SW 1271 (cell line): ENCODE data around the gene OR6C1.
"Not testable (repeated sequence)": the region's sequence is repeated elsewhere in the genome, so short reads cannot be mapped to it uniquely, and the experiment has no call there.

Source experiments
- DNase-seq, 2 experiments: peaks; one replicate each; lab custom pipeline; 2025; lab: John Stamatoyannopoulos, UW

Gene OR6C1

DNA sequence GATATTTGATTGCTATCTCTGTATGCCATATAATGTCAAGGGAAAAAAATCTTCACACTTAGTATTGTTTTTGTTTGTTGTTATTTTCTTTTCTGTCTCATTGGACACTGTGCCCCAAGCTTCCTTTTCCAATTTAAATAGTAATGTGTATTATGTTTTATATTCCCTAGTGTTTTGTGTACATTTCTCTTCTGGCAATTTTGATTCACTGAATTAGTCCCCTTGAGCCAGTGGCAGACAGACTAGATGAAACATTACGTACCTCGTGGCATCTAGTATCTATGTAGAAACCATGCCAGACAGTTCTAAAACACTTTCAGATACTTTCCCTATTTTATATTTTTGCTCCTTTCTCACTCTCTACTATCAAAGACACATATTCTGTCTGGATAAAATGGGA lies at the start of gene OR6C1:
OR6C1 (plus strand) TSS at position 301 of the 400 bp plus-strand sequence. CDS start 6,257 bp downstream, outside the sequence.
- DNase-seq = no peak

DNA sequence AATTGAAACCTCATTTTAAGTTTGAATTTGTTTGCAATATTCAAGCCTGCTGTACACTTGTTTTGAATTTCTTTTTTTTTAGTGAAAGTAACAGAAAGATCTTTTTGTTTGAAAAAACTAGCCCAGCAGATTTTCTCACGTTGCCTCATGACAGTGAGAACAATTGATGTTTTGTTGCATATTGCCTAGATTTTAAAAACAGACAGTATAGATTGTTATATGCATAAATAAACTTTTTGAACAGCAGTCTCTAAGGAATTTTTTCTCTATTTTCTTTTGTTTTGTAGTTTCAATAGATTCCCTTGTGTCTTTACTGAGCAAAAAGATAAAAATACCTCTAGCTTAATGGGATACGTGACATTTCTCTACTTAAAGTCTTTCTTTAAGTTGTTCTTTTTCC lies 33.2 kb upstream of the OR6C1 start:
- no peak for DNase-seq

DNA sequence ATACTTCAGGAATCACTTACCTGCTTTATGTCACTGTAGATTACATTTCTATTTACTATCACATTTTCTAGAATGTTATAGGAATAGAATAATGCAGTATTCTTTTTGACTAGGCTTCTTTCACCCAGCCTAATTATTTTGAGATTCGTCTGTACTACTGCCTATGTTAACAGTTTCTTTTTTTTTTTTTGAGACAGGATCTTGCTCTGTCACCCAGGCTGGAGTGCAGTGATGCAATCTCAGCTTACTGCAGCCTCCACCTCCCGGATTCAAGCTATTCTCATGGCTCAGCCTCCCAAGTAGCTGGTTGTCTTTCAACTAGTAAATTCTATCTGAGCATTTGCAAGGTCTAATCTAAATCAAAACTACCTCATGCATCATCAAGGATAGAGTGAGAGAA lies 24.1 kb upstream of the OR6C1 start:
- DNase-seq = no peak

DNA sequence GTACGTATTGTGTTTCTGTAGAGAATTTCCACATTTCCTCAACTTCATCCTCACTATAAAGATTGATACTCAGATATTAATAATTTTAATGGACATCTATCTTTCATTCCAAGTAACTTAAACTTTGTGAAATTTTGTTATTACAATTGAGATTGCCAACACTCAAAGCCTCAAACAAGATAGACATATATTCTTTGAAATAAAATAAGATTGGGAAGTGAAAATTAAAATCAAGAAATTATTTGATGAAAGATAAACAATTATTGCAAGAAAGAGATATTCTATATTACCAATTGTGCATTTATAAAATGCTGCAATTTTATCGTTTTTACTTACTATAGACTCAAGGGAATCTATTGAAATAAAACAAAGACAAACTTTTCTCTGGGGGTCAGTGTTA lies 17.7 kb upstream of the OR6C1 start, which contains the start of gene OR6C6:
OR6C6 (minus strand) TSS at position 101 of the 400 bp plus-strand sequence. CDS start 1,337 bp downstream, outside the sequence.
- no peak for DNase-seq

DNA sequence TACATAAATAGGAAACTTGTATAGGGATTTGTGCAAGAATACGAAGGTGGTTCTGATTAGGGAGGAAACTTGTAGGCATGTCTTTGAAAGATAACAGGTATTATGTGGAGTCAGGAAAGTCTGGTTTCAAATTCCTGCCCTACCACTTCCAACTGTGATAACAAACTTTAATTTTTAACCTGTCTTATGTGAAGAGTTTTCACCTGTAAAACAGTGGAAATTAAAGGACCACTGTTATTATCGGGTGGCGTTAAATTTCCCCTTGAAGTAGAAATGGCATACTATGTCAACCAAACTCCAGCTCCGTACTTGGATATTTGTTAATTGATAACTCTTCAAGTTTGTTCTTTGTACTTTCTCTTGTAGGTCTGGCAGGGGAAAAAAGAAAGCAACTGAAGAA lies 6.1 kb downstream of the OR6C1 start:
- DNase-seq = no peak

DNA sequence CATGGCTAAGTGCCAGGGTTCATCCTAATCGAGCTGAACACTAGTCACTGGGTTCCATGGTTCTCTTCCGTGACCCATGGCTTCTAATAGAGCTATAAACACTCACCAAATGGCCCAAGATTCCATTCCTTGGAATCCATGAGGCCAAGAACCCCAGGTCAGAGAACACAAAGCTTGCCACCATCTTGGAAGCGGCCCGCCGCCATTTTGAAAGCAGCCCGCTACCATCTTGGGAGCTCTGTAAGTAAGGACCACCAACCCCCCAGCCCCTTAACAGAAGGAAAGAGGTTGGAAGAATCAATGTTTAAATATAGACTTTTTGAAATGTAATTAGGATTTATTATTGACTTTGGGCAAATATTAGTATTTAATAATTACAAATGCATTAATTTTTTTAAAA lies 11.7 kb downstream of the OR6C1 start:
- not testable (repeated sequence) for DNase-seq

DNA sequence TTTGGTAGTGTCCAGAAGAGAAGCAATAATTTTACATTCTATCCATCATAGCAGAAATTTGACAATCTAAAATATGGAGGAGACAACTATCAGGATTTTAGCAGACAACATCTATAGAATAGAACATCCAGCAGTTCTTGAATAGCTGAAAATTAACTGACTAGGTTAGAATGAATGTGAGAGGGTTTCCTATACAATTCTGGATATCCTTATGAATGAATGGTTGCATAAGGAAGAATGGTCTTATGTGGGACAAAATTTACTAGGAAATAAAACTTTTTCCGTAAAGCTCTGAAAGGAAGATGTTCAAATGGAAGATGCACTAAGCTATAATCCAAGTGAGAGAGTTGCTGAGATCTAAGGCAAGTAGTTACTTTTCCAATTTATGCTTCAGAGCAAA lies 16.3 kb downstream of the OR6C1 start, which contains the start of gene OR6C3:
OR6C3 (plus strand) TSS at position 301 of the 400 bp plus-strand sequence. CDS start 955 bp downstream, outside the sequence.
- no peak for DNase-seq

DNA sequence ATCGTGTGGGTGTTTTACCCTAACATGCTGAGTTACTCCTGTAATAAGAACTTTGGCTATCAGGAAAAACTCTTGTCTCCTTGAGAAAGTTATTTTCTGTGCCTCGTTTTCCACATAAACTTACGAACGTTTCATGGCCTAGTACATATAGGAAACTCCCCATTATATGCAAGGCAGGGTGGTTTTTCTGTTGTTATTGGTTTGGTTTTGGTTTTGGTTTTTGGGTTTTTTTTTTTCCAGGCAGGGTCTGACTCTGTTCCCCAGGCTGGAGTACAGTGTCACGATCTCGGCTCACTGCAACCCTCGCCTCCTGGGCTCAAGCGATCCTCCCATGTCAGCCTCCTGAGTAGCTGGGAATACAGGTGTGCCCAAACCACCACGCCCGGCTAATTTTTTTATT lies 21.9 kb downstream of the OR6C1 start:
- no peak for DNase-seq

DNA sequence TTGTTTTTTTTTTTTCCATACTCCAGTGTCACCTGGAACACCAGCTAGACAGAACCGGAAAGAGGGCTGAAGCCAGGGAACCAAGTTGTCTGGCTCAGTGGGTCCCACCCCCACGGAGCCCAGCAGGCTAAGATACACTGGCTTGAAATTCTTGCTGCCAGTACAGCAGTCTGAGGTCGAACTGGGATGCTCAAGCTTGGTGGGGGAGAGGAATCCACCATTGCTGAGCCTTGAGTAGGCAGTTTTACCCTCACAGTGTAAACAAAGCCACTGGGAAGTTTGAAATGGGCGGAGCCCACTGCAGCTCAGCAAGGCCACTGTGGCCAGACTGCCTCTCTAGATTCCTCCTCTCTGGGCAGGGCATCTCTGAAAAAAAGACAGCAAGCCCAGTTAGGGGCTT lies 41.2 kb downstream of the OR6C1 start:
- DNase-seq = not testable (repeated sequence)

DNA sequence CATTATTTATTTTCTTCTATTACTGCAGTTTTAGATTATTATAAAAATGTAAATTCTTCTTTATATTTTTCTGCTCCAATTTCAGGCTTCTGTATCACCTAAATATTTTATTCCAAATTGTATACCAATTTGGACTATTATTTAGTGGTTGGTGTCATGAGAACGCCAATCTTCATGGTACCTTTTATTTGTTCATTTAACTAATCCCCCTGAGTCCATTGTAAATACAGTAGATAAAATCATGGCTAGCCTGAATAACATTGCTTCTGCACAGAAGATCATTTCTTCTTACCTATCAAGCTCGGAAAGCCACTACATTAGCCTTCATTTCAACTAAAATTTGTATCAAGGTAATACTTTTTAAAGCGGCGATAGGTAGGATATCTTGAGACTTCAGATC lies 48.5 kb downstream of the OR6C1 start, which contains the start of gene OR6C75:
OR6C75 (plus strand) TSS at position 301 of the 400 bp plus-strand sequence. CDS start 2,136 bp downstream, outside the sequence.
- no peak for DNase-seq

DNA sequence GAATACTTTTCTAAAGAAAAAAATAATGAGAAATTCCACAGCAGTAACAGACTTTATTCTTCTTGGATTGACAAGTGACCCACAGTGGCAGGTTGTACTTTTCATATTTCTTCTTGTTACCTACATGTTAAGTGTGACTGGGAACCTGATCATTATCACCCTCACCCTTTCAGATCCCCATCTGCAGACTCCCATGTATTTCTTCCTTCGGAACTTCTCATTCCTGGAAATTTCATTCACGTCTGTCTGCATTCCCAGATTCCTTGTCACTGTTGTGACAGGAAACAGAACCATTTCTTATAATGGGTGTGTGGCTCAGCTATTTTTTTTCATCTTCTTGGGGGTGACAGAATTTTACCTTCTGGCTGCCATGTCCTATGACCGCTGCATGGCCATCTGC lies 50.9 kb downstream of the OR6C1 start:
- no peak for DNase-seq
